IPS-NIHi7 (cell line): ENCODE data around the gene LYSMD2.
A peak's percentile ranks its signal among the peaks of the same experiment; 100 is the strongest.
"Not testable (repeated sequence)": the region's sequence is repeated elsewhere in the genome, so short reads cannot be mapped to it uniquely, and the experiment has no call there.

Source experiments
- DNase-seq: peaks from one replicate; pipeline ENCODE4 v3.0.0; 2012; ENCODE audit warnings: mixed read lengths; ENCODE audit errors: extremely low spot score

LYSMD2 gene, protein sequence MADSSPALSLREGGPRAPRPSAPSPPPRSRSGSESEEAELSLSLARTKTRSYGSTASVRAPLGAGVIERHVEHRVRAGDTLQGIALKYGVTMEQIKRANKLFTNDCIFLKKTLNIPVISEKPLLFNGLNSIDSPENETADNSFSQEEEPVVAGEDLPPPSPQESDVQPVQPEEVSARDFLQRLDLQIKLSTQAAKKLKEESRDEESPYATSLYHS

DNA sequence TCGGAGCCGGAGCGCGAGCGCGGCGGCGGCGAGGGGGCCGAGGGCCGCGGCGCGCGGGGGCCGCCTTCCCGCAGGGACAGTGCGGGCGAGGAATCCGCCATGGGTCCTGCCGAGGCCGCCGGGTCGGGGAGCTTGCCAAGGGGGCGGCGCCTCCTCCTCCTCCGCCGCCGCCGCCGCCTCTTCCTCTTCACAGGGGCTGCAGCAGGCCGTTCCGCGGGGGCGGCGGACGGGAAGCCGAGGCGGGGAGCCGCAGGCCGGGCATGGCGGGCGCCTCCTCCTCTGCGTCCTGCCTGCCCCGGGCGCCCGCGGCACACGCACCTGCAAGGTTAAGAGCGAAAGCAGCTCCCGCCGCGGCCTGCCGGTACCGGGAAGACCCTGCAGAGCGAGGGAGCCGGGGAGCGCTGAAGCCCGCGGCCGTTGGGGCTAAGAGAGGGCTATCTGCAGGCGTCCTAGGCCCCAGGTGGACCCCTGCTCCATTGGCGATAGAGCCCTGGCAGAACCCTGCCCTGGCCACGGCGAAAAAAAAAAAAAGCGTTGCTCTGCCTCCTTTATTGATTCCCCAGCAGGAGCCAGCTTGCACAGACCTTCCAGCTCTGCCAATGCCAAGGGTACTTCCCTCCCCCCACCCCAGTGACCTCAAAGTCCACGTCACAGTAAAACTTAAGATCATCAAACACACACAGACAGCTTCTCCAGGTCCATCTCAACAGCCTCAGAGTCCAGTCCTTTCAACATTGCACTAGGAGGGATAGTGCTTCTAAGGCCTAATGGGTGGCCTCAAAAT lies at the start of gene LYSMD2:
Gene LYSMD2, minus strand, starts transcription at position 134 of the 784 bp plus-strand sequence. Its CDS starts 33 bp downstream, at position 101.
- DNase-seq, result peak; percentile 69

- not testable (repeated sequence) for DNase-seq
Measured at GRCh38 chr15:51787130-51787529, 49.7 kb upstream of the LYSMD2 start.

GRCh38 chr15:51783967-51784366 lies 46.5 kb upstream of the LYSMD2 start:
- DNase-seq, result no peak

- DNase-seq, result peak; percentile 65
Measured at GRCh38 chr15:51782357-51782896, 45.0 kb upstream of the LYSMD2 start.

GRCh38 chr15:51781506-51781905 lies 44.1 kb upstream of the LYSMD2 start:
- DNase-seq, result no peak

DNA sequence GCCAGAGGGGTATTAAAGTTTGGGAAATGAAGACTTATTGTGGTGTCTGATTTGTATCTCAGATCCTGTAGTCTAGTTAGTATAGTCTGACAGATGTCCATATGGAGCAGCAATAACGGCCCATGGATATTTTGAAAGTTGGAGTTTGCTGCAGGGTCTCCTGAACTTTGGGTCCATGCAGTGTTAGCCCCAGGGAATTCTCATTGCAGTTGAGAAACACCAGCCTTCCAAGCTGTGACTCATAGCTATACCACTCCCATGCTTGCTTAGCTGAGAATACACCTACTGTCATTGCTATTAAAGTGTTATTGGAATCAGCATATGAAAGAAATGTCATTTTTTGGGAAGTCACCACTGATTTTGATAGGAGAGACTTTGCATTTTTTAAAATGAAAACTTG lies 43.2 kb upstream of the LYSMD2 start:
- DNase-seq, result no peak

- peak; percentile 78 for DNase-seq
Measured at GRCh38 chr15:51776952-51777569, 39.6 kb upstream of the LYSMD2 start.

GRCh38 chr15:51775967-51776816 lies 38.7 kb upstream of the LYSMD2 start:
- peak; percentile 82 for DNase-seq

DNA sequence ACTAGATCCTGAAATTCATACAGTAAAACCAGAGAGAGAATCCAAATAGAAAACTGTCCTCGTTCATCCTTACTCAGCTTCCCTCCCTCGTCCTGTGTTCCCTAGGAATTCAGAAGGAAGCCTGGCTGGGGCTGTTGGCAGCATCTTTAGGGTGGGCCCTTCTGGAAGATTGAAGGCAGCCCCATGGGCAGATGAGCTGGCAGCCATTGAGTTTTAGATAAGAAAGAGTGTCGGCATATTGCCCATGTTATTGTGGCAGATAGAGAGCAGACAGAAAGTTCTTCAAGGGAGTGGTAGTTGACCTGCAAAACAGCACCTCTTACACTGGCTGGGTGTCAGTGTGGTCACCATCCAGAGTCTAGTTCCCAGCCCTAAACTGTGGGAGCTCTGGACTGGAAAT lies 37.5 kb upstream of the LYSMD2 start:
- DNase-seq, result no peak

- DNase-seq, result no peak
Measured at GRCh38 chr15:51771773-51772172, 34.3 kb upstream of the LYSMD2 start.

DNA sequence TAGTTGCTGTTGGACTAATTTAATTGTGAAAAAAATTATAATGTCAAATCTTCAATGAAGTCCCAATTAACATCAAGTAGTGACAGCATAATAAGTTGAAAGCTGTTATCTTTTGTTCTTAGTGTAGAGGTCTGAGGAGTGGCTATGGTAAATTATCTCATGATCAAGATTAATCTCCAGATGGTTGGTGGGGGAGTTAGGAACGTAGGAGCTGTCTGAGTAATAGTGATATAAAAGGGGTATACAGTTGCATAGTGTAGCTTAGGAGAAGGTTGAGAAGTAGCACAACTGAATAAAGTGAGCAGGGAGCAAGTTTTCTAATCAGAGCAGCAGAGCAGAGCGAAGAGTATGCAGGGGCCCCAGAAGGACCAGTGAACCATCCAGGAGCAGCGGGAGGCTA lies 33.4 kb upstream of the LYSMD2 start:
- no peak for DNase-seq

GRCh38 chr15:51768018-51768417 lies 30.6 kb upstream of the LYSMD2 start:
- no peak for DNase-seq

DNA sequence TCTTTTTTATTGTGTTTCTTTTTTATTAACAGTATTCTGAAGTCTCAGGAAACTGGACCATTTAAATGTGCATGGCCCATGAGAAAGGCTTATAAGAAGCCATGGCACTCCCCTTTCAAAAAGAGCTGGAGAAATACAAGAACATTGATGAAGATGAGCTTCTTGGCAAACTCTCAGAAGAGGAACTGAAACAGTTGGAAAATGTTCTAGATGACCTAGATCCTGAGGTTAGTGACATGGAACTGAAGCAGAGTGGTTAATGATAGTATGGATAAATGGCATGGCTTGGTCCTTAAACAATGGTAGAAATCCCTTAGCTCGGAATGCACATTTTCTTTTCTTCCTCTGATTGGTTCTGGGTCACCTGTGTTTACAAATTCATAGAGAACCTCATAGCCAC lies 28.9 kb upstream of the LYSMD2 start:
- DNase-seq, result no peak

DNA sequence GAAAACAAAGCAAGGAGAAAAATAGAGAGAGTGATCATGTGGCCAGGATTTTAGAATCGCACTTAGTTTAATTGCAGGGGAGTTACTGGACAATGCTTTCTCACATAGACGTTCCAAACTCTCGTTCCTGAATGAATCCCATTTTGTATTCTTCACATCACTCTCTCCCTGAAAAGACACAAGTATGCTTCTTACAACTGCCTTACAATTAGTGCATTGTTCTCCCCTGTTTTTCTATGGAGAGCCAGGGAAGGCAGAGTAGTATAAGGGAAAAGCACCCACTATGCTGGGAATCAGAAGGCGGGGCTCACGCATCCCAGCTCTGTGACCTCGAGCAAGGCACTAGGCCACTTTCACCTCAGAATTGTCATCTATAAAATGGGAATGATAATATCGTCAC lies 28.3 kb upstream of the LYSMD2 start:
- DNase-seq, result no peak

DNA sequence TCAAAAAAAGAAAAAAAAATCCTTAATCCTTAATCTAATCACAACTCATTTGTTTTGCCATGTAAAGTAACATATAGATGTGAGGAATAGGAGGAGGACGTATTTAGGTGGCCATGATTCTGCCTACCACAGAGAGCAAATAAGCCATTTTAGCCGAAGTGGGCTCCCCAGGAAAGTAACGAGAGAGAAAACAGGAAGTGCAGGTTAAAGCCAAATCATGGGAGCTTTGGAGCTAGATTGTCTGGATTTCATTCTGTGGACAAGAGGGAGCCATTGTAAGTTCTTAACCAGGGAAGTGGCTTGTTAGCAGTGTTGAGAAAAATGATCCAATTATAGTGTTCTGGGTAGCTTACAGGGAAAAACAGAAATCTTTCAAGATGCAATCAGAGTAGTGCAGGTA lies 23.4 kb upstream of the LYSMD2 start:
- no peak for DNase-seq

DNA sequence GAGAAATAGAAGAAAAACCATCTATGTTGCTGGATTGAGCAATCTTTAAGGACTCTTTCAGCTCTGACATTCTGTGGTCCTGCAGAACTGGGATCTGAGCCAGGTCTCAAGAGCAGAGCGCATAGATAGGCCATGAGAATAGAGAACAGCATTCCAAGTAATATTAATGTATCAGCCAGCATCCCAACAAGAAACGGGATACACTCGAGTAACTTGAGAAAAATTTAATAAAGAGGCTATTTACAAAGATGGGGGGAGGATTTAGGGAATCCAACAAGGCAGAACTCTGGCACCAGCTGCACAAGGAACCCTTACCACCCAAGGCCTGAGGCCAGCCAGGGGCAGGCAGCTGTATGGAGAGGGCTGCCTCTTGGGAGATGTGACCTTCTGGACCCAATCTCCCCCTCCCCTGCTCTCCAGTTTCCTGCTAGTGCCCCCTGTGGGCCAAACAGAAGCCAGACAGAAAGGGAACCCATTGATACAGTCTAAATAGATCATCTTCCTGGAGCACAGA lies 22.2 kb upstream of the LYSMD2 start:
- peak; percentile 67 for DNase-seq

- DNase-seq, result no peak
Measured at GRCh38 chr15:51758645-51759044, 21.2 kb upstream of the LYSMD2 start.

GRCh38 chr15:51757450-51757849 lies 20.0 kb upstream of the LYSMD2 start:
- no peak for DNase-seq

- DNase-seq, result no peak
Measured at GRCh38 chr15:51756482-51756881, 19.0 kb upstream of the LYSMD2 start.

DNA sequence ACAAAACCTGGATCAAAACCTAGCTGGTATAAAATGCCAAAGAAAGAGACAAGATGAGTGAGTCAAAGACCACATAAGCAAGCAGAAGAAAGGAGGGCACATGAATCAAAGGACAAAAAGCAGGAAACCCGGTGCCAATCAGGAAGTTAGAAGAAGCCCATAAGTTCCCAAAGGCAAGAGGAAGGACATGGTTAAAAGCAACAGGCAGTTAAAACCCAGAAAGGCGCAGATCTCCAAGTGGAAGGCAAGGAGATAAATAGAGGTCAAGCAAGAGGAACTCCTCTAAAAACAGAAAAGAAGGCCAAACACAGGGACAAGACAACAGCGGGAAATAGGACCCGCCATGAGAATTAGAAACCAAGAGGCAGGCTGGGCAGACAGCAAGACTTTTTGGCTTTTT lies 18.3 kb upstream of the LYSMD2 start:
- DNase-seq, result no peak

GRCh38 chr15:51754267-51754666 lies 16.8 kb upstream of the LYSMD2 start:
- no peak for DNase-seq

DNA sequence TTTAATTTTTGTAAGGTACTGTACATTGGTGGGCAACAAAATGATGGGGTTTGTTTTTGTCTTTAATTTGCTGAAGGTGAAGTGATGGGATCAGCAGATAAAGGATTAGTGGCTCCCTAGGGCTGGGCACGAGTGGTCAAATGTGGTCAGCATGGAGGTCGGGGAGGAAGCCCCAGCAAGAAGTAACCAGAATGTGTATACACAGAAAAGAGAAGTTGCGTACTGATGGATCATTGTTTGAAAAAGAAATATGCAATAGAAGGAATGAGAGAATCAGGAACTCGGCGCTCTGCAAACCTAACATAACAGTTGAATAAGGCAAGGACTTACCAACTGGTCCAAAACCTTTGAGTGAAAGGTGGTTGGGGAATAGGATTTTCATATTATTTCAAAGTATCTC lies 15.4 kb upstream of the LYSMD2 start:
- no peak for DNase-seq
